Smooth muscle cell (in vitro differentiated cells): ENCODE results near the gene MPST. TPM values are rescaled to one million over a fixed set of nuclear protein-coding genes. Genes with fewer than 3 reads are reported as not detected.
"Not testable (repeated sequence)": the region's sequence is repeated elsewhere in the genome, so short reads cannot be mapped to it uniquely, and the experiment has no call there.

Source experiments
- DNase-seq: peaks from one replicate; lab custom pipeline; 2025; ENCODE audit not compliant: unreplicated experiment; lab: John Stamatoyannopoulos, UW
- H2AFZ ChIP-seq: fragments of 200-600 bp; sonication (generic); 2 replicates; pipeline ENCODE4 v1.6.0; 2016; ENCODE audit warnings: antibody characterized with exemption, low read depth, mild to moderate bottlenecking
- H3F3A ChIP-seq: fragments of 200-600 bp; sonication (generic); 2 replicates; pipeline ENCODE4 v1.6.0; 2017; ENCODE audit warnings: antibody characterized with exemption, low read depth
- H3K27ac ChIP-seq: fragments of 200-600 bp; sonication (generic); 2 replicates; pipeline ENCODE4 v1.5.1; 2016; ENCODE audit warnings: low read depth, mild to moderate bottlenecking
- H3K27me3 ChIP-seq: fragments of 200-600 bp; sonication (generic); 2 replicates; pipeline ENCODE4 v1.6.1; 2016; ENCODE audit warnings: low read depth, mild to moderate bottlenecking
- H3K36me3 ChIP-seq: fragments of 200-600 bp; sonication (generic); 2 replicates; pipeline ENCODE4 v1.5.1; 2016; ENCODE audit warnings: low read depth
- H3K4me1 ChIP-seq: fragments of 200-600 bp; sonication (generic); 2 replicates; pipeline ENCODE4 v1.5.1; 2016; ENCODE audit warnings: low read depth
- H3K4me2 ChIP-seq: fragments of 200-600 bp; sonication (generic); 2 replicates; pipeline ENCODE4 v1.6.0; 2016; ENCODE audit warnings: mild to moderate bottlenecking
- H3K4me3 ChIP-seq: fragments of 200-600 bp; sonication (generic); 2 replicates; pipeline ENCODE4 v1.5.1; 2016; ENCODE audit warnings: mild to moderate bottlenecking
- H3K79me2 ChIP-seq: fragments of 200-600 bp; sonication (generic); 2 replicates; pipeline ENCODE4 v1.6.0; 2016; ENCODE audit warnings: low read depth, mild to moderate bottlenecking
- H3K9ac ChIP-seq: fragments of 200-600 bp; sonication (generic); 2 replicates; pipeline ENCODE4 v1.6.0; 2016; ENCODE audit warnings: low read depth
- H3K9me3 ChIP-seq: fragments of 200-600 bp; sonication (generic); replicated peaks from 2 replicates; pipeline ENCODE4 v1.5.1; 2016; ENCODE audit warnings: low read depth
- H4K20me1 ChIP-seq: fragments of 200-600 bp; sonication (generic); 2 replicates; pipeline ENCODE4 v1.6.0; 2016; ENCODE audit warnings: low read depth
- CTCF ChIP-seq: fragments of 200-600 bp; sonication (generic); IDR thresholded peaks from 2 replicates; pipeline ENCODE4 v1.5.1; 2017; ENCODE audit warnings: borderline replicate concordance, mild to moderate bottlenecking, antibody characterized with exemption; ENCODE audit not compliant: insufficient read depth, poor library complexity, severe bottlenecking
- WGBS: methylation state at CpG from one replicate; pipeline ENCODE4 v1.1.7; 2016; ENCODE audit warnings: low lambda C conversion rate; 5-methylcytosine and 5-hydroxymethylcytosine counted together
- polyA plus RNA-seq: library from polyadenylated mRNA; unstranded; fragments of >200 nt; fragmentation: Nextera tagmentation; extraction: Ambion mirVana; gene quantifications from 2 replicates; pipeline ENCODE4 v1.2.1, GENCODE V29; 2016
- total RNA-seq: library from RNA; depleted of rRNA; stranded (reverse); fragments of >200 nt; gene quantifications from 2 replicates; pipeline ENCODE4 v1.2.3, GENCODE V29; 2014

Gene MPST
- total and polyA plus RNA-seq, 2 experiments from 2014 or later: 49.9 to 119 TPM

- no peaks in the 10 kb centered on the region for H3K79me2 ChIP-seq
- no peak overlapping the region for H3K27ac ChIP-seq
- H3K27me3 ChIP-seq: peaks cover 46% of the 10 kb centered on the region
- H3F3A ChIP-seq: no peaks in the 10 kb centered on the region
- no peaks in the 10 kb centered on the region for H3K9me3 ChIP-seq
- H3K4me2 ChIP-seq: no peak overlapping the region
- no peak for TF ChIP-seq CTCF
- H3K4me3 ChIP-seq: no peak overlapping the region
- H4K20me1 ChIP-seq: no peaks in the 10 kb centered on the region
- no peaks in the 10 kb centered on the region for H3K4me1 ChIP-seq
- no peak overlapping the region for H3K9ac ChIP-seq
- 85% methylated on average over 7 of the region's 9 CpGs for WGBS
- H3K36me3 ChIP-seq: no peaks in the 10 kb centered on the region
- no peak for DNase-seq
- no peak overlapping the region for H2AFZ ChIP-seq
Measured at GRCh38 chr22:37069719-37070118, 50.2 kb downstream of the MPST start.

GRCh38 chr22:37070334-37070733, 50.8 kb downstream of the MPST start:
- H3K36me3 ChIP-seq: no peaks in the 10 kb centered on the region
- H3K27ac ChIP-seq: no peak overlapping the region
- H3K4me1 ChIP-seq: no peaks in the 10 kb centered on the region
- H3K4me2 ChIP-seq: no peak overlapping the region
- DNase-seq: no peak
- no peaks in the 10 kb centered on the region for H3K9me3 ChIP-seq
- no peaks in the 10 kb centered on the region for H3K79me2 ChIP-seq
- H4K20me1 ChIP-seq: no peaks in the 10 kb centered on the region
- WGBS: 98% methylated on average over 6 of the region's 8 CpGs
- H3K9ac ChIP-seq: no peak overlapping the region
- H3F3A ChIP-seq: no peaks in the 10 kb centered on the region
- no peak overlapping the region for H2AFZ ChIP-seq
- no peak for TF ChIP-seq CTCF
- H3K27me3 ChIP-seq: peaks cover 52% of the 10 kb centered on the region
- no peak overlapping the region for H3K4me3 ChIP-seq

- Histone ChIP-seq H3K4me2 (no peak overlapping the region), H3K9ac (no peak overlapping the region), H3K27ac (no peak overlapping the region), H4K20me1 (no peaks in the 10 kb centered on the region), H3K79me2 (no peaks in the 10 kb centered on the region), H3K36me3 (no peaks in the 10 kb centered on the region), H3K4me3 (no peak overlapping the region), H3K27me3 (peaks cover 56% of the 10 kb centered on the region), H3K4me1 (no peaks in the 10 kb centered on the region), H2AFZ (no peak overlapping the region), H3F3A (no peaks in the 10 kb centered on the region), H3K9me3 (no peaks in the 10 kb centered on the region)
- WGBS: 87% methylated on average over 9 of the region's 9 CpGs
- DNase-seq: no peak
- TF ChIP-seq CTCF: no peak
Measured at GRCh38 chr22:37070744-37071143, 51.2 kb downstream of the MPST start.

DNA sequence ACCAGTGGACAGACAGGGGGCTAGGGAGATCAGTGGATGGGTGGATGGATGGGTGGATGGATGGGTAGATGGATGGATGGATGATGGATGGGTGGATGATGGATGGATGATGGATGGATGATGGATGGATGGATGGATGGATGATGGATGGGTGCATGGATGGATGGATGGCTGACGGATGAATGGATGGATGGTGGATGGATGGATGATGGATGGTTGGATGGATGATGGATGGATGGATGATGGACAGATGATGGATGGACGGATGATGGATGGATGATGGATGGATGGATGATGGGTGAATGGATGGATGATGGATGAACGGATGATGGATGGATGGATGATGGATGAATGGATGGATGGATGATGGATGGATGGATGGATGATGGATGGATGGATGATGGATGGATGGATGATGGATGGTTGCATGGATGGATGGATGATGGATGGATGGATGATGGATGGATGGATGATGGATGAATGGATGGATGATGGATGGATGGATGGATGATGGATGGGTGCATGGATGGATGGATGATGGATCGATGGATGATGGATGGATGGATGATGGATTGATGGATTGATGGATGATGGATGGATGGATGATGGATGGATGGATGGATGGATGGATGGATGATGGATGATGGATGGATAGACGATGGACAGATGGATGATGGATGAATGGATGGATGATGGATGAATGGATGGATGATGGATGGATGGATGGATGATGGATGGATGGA, 52.5 kb downstream of the MPST start:
- H3K4me1 ChIP-seq, H3K9ac ChIP-seq, H3K4me3 ChIP-seq, H3K4me2 ChIP-seq, H3K27ac ChIP-seq, H2AFZ ChIP-seq, H3K36me3 ChIP-seq, H3F3A ChIP-seq, H3K9me3 ChIP-seq, H3K79me2 ChIP-seq, DNase-seq, H4K20me1 ChIP-seq: not testable (repeated sequence)
- peaks cover 69% of the 10 kb centered on the region for H3K27me3 ChIP-seq
- 90% methylated on average over 5 of the region's 5 CpGs for WGBS
